K562 (cell line): Measurements from ENCODE around the gene CD19. TPM values are rescaled to one million over a fixed set of nuclear protein-coding genes. Genes with fewer than 3 reads are reported as not detected.

Experiments used
- ATAC-seq: fragments of 200-7000 bp; cut with Tn5 transposase; 3 replicates; pipeline ENCODE4 v1.9.1; 2020; ENCODE audit warnings: moderate library complexity
- BruUV-seq: library from RNA; stranded (reverse); fragments of 400-500 nt; replicated peaks from 2 replicates; lab custom pipeline; 2021; lab: Mats Ljungman, UMichigan
- CTCF ChIA-PET: fragments of 300-600 bp; formaldehyde crosslinking; extraction: SDS; loops from one replicate; lab custom pipeline; 2021; ENCODE audit warnings: low intra/inter-chr PET ratio; lab: Yijun Ruan, JAX
- POLR2A ChIA-PET: fragments of 300-600, 350-650 bp; sonication (Branson Sonifier 250); formaldehyde crosslinking; extraction: SDS; loops from one replicate; lab custom pipeline; 2021; ENCODE audit warnings: antibody characterized with exemption, inconsistent platforms; lab: Yijun Ruan, JAX
- DNase-seq, 4 experiments: peaks; one replicate each; pipeline versions ENCODE4 v3.0.0 to v3.0.0-alpha.2; 2011 to 2018; ENCODE audit warnings: low spot score in 3 of 4, mixed read lengths in 3 of 4; ENCODE audit errors: extremely low read depth in 1 of 4
- FAIRE-seq: peaks from 2 replicates; lab custom pipeline; 2011; peaks lifted over from hg19 to GRCh38; lab: Jason Lieb, UNC
- H2AFZ ChIP-seq: 2 replicates; pipeline ENCODE4 v1.6.0; 2011; ENCODE audit warnings: low read depth, low read length, control low read depth, inconsistent platforms
- H3K27ac ChIP-seq: fragments of 200-600 bp; 3 replicates; pipeline ENCODE4 v1.8.0; 2011; ENCODE audit warnings: low read depth, mild to moderate bottlenecking, control low read depth, inconsistent platforms, low read length, moderate library complexity, mixed read lengths; ENCODE audit errors: extremely low read depth
- H3K27me3 ChIP-seq, 2 experiments: fragments of 300-600 bp in 1 of 2; 2 replicates in 1 of 2; 3 replicates in 1 of 2; pipeline versions ENCODE4 v1.6.0 to v1.8.0; 2011; ENCODE audit warnings: inconsistent platforms in 2 of 2, low read length in 2 of 2, mild to moderate bottlenecking in 1 of 2, mixed read lengths in 1 of 2, moderate library complexity in 1 of 2; ENCODE audit not compliant: control insufficient read depth in 2 of 2, insufficient read depth in 2 of 2
- H3K36me3 ChIP-seq: fragments of 300-600 bp; 3 replicates; pipeline ENCODE4 v1.8.0; 2011; ENCODE audit warnings: mild to moderate bottlenecking, low read length, inconsistent platforms; ENCODE audit not compliant: control insufficient read depth, insufficient read depth
- H3K4me1 ChIP-seq, 2 experiments: fragments of 200-600 bp in 1 of 2; replicated peaks in 1 of 2; 2 replicates in 1 of 2; 3 replicates in 1 of 2; pipeline versions ENCODE4 v1.5.1 to v1.8.0; 2011; ENCODE audit warnings: inconsistent platforms in 2 of 2, low read length in 2 of 2, mild to moderate bottlenecking in 1 of 2, mixed read lengths in 1 of 2, moderate library complexity in 1 of 2; ENCODE audit not compliant: control insufficient read depth in 2 of 2, insufficient read depth in 2 of 2
- H3K4me2 ChIP-seq: 2 replicates; pipeline ENCODE4 v1.6.1; 2011; ENCODE audit warnings: low read length, control low read depth, inconsistent platforms, mixed read lengths; ENCODE audit not compliant: insufficient read depth
- H3K4me3 ChIP-seq: fragments of 200-600 bp; sonication (generic), shearing (Covaris generic); 2 replicates; pipeline ENCODE4 v1.5.1; 2016; ENCODE audit warnings: control low read depth, inconsistent platforms
- H3K79me2 ChIP-seq: fragments of 200-600 bp; 3 replicates; pipeline ENCODE4 v1.8.0; 2011; ENCODE audit warnings: low read length, inconsistent platforms; ENCODE audit not compliant: control insufficient read depth, insufficient read depth
- H3K9ac ChIP-seq, 2 experiments: 2 replicates each; pipeline versions ENCODE4 v1.6.0 to v1.6.1; 2011; ENCODE audit warnings: low read depth in 2 of 2, low read length in 2 of 2, control low read depth in 1 of 2, inconsistent platforms in 1 of 2, mild to moderate bottlenecking in 1 of 2, mixed read lengths in 1 of 2; ENCODE audit not compliant: insufficient read depth in 1 of 2
- H3K9me1 ChIP-seq: one replicate; pipeline ENCODE4 v1.6.0; 2011; ENCODE audit warnings: inconsistent platforms, mild to moderate bottlenecking, low read length, moderate library complexity; ENCODE audit not compliant: control insufficient read depth, insufficient read depth
- H3K9me3 ChIP-seq: replicated peaks from 2 replicates; pipeline ENCODE4 v1.5.1; 2011; ENCODE audit warnings: low read depth, low read length, inconsistent platforms; ENCODE audit not compliant: control insufficient read depth, insufficient read depth
- H4K20me1 ChIP-seq: replicated peaks from 2 replicates; pipeline ENCODE4 v1.6.1; 2011; ENCODE audit warnings: low read length, inconsistent platforms, mixed read lengths; ENCODE audit not compliant: control insufficient read depth, insufficient read depth
- ARHGAP35 ChIP-seq: fragments of 450-650 bp; IDR thresholded peaks from 2 replicates; pipeline ENCODE4 v1.6.1; 2018; ENCODE audit not compliant: partially characterized antibody
- ATF1 ChIP-seq, 2 experiments: fragments of 450-650 bp in 1 of 2; IDR thresholded peaks; 2 replicates each; pipeline ENCODE4 v1.6.1; 2016; ENCODE audit warnings: missing compliant biosample characterization in 1 of 2, missing genetic modification characterization in 1 of 2
- CHD4 ChIP-seq: fragments of 200-600 bp; sonication (generic); IDR thresholded peaks from 3 replicates; pipeline ENCODE4 v1.6.1; 2012; ENCODE audit warnings: low read depth, mild to moderate bottlenecking, mixed read lengths, low read length, inconsistent platforms; ENCODE audit not compliant: insufficient read depth, insufficient replicate concordance, poor library complexity, severe bottlenecking
- ILF3 ChIP-seq: fragments of 450-650 bp; IDR thresholded peaks from 2 replicates; pipeline ENCODE4 v1.6.1; 2018; ENCODE audit warnings: antibody characterized with exemption, mild to moderate bottlenecking, moderate library complexity, borderline replicate concordance
- JUNB ChIP-seq: fragments of 450-650 bp; formaldehyde crosslinking; conservative IDR thresholded peaks from 2 replicates; pipeline ENCODE4 v1.4.0; 2020; ENCODE audit warnings: mild to moderate bottlenecking
- MLLT1 ChIP-seq, 2 experiments: fragments of 450-650 bp; IDR thresholded peaks; 2 replicates each; pipeline ENCODE4 v1.6.1; 2016
- MLX ChIP-seq, 2 experiments: fragments of 450-650 bp in 1 of 2; sonication (generic) in 1 of 2; formaldehyde crosslinking; conservative IDR thresholded peaks; 2 replicates each; pipeline versions ENCODE4 v1.4.0 to v1.8.1; 2020 to 2022; ENCODE audit warnings: mild to moderate bottlenecking in 1 of 2, missing genetic modification reagents in 1 of 2
- NCOR1 ChIP-seq: fragments of 450-650 bp; IDR thresholded peaks from 2 replicates; pipeline ENCODE4 v1.6.1; 2016; ENCODE audit warnings: mild to moderate bottlenecking, moderate library complexity
- NFIC ChIP-seq: fragments of 450-650 bp; IDR thresholded peaks from 2 replicates; pipeline ENCODE4 v1.6.1; 2017; ENCODE audit warnings: mild to moderate bottlenecking, inconsistent platforms
- NFIX ChIP-seq: fragments of 250-450 bp; sonication (Bioruptor Pico); IDR thresholded peaks from 2 replicates; pipeline ENCODE4 v1.4.0; 2020; ENCODE audit warnings: low read depth, mild to moderate bottlenecking, moderate library complexity
- POLR2H ChIP-seq: IDR thresholded peaks from 2 replicates; pipeline ENCODE4 v1.6.1; 2016; ENCODE audit warnings: missing genetic modification characterization, low read depth, mild to moderate bottlenecking, control low read depth, missing compliant biosample characterization, moderate library complexity
- SP2 ChIP-seq: IDR thresholded peaks from 2 replicates; pipeline ENCODE4 v1.6.1; 2011; ENCODE audit warnings: mild to moderate bottlenecking, low read depth, low read length, moderate library complexity; ENCODE audit not compliant: poor library complexity, severe bottlenecking; ENCODE audit errors: extremely low read depth
- ZNF121 ChIP-seq: sonication (generic); formaldehyde crosslinking; conservative IDR thresholded peaks from 2 replicates; pipeline ENCODE4 v1.8.0; 2022; ENCODE audit warnings: missing genetic modification reagents
- in situ Hi-C: fragments of 300-500 bp; cut with MboI; formaldehyde crosslinking; loops from 4 replicates; pipeline ENCODE4 v1.15.0; 2018; ENCODE audit warnings: inconsistent platforms, mixed read lengths
- intact Hi-C: fragments of 100-400 bp; cut with micrococcal nuclease; formaldehyde crosslinking; loops from 2 replicates; pipeline ENCODE4 v1.14.2; 2022
- polyA plus RNA-seq, 8 experiments: library from polyadenylated mRNA; depleted of rRNA in 4 of 8; stranded (reverse) in 5 of 8; unstranded in 3 of 8; fragments of >200 nt; fragmentation: Nextera tagmentation in 2 of 8; fragmentation: Illumina TruSeq in 1 of 8; extraction: Ambion mirVana in 2 of 8; extraction: Trizol in 1 of 8; gene quantifications; 2 replicates each; pipeline versions ENCODE4 v1.2.1 to v1.2.3, GENCODE V29; 2011 to 2014; ENCODE audit warnings: inconsistent platforms in 1 of 8, missing spikeins in 1 of 8
- total RNA-seq, 7 experiments: library from RNA; depleted of rRNA in 6 of 7; stranded (reverse); fragments of >200 nt in 6 of 7; fragmentation: Illumina TruSeq in 2 of 7; extraction: Trizol in 2 of 7; gene quantifications; 2 replicates each; pipeline versions ENCODE4 v1.2.1 to v1.2.3, GENCODE V29; 2011 to 2021; ENCODE audit warnings: low replicate concordance in 1 of 7
- TF ChIP-seq, protein P1 (sequence below): fragments of 250-450 bp; sonication (Bioruptor Pico); IDR thresholded peaks from 2 replicates; pipeline ENCODE4 v1.8.0; 2022; ENCODE audit warnings: inconsistent platforms
- TF ChIP-seq, protein P2 (sequence below): sonication (generic); formaldehyde crosslinking; IDR thresholded peaks from 2 replicates; pipeline ENCODE4 v1.8.0; 2022; ENCODE audit warnings: missing genetic modification reagents, mild to moderate bottlenecking, moderate library complexity, borderline replicate concordance

Gene CD19
- total and polyA plus RNA-seq, 9 of the 15 experiments (the other 6 are each of a cell fraction or from before 2014, with no cell fraction given) = 0.27 to 3.7 (median 2.0) TPM; not detected in 1

GRCh38 chr16:28915181-28915580 lies 16.6 kb upstream of the CD19 start:
- intact Hi-C loops = no loop called here

More at GRCh38 chr16:28915181-28915580, 16.6 kb upstream of the CD19 start:
- peak in 1 of 4 experiments; percentile 2 for DNase-seq
- Histone ChIP-seq H3K36me3 (no peaks in the 10 kb centered on the region), H3K9me3 (no peaks in the 10 kb centered on the region), H3K9me1 (no peaks in the 10 kb centered on the region), H2AFZ (no peak overlapping the region), H3K4me3 (no peak overlapping the region), H3K79me2 (no peaks in the 10 kb centered on the region), H3K27me3 (no peaks in the 10 kb centered on the region), H4K20me1 (no peaks in the 10 kb centered on the region), H3K9ac (no peak overlapping the region), H3K4me1 (peaks cover 0 to 18% of the 10 kb centered on the region in 2 experiments; a peak in 2 of 5 replicates), H3K27ac (no peak overlapping the region), H3K4me2 (no peak overlapping the region)
- CTCF ChIA-PET = no interaction called here
- TF ChIP-seq NCOR1 (no peak), JUNB (no peak), ZNF121 (peak; percentile 75), CHD4 (no peak), ILF3 (no peak), POLR2H (tag) (no peak), MLX (CRISPR knock-in tag; conservative IDR thresholded peaks at IDR 0.05) (no peak), MLLT1 (IDR thresholded peaks at IDR 0.05) (no peak), SP2 (no peak), ARHGAP35 (no peak), NFIC (peak; percentile 70), ATF1 (CRISPR knock-in tag; IDR thresholded peaks at IDR 0.05) (no peak), ATF1 (tag; IDR thresholded peaks at IDR 0.05) (no peak), NFIX (no peak)
- TF ChIP-seq, protein P1, sequence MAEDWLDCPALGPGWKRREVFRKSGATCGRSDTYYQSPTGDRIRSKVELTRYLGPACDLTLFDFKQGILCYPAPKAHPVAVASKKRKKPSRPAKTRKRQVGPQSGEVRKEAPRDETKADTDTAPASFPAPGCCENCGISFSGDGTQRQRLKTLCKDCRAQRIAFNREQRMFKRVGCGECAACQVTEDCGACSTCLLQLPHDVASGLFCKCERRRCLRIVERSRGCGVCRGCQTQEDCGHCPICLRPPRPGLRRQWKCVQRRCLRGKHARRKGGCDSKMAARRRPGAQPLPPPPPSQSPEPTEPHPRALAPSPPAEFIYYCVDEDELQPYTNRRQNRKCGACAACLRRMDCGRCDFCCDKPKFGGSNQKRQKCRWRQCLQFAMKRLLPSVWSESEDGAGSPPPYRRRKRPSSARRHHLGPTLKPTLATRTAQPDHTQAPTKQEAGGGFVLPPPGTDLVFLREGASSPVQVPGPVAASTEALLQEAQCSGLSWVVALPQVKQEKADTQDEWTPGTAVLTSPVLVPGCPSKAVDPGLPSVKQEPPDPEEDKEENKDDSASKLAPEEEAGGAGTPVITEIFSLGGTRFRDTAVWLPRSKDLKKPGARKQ (CRISPR knock-in tag) = no peak
- TF ChIP-seq, protein P2, sequence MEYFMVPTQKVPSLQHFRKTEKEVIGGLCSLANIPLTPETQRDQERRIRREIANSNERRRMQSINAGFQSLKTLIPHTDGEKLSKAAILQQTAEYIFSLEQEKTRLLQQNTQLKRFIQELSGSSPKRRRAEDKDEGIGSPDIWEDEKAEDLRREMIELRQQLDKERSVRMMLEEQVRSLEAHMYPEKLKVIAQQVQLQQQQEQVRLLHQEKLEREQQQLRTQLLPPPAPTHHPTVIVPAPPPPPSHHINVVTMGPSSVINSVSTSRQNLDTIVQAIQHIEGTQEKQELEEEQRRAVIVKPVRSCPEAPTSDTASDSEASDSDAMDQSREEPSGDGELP = no peak
- ATAC-seq = no peak
- FAIRE-seq = no peak
- POLR2A ChIA-PET = interaction anchor here (0.9 to 2.5 kb wide), 2 partner anchors 8 to 10 kb away, joined by 3 to 10 read pairs; no protein-coding TSS in a partner anchor
- no TSS peak for BruUV-seq
- in situ Hi-C loops = no loop called here
